GM18507 (cell line): Measurements from ENCODE around the gene MMRN1.

Experiments
- DNase-seq: peaks from one replicate; pipeline ENCODE4 v3.0.0; 2011; ENCODE audit warnings: low read depth; ENCODE audit not compliant: insufficient read length; ENCODE audit errors: extremely low spot score
- FAIRE-seq: peaks from 2 replicates; lab custom pipeline; 2011; peaks lifted over from hg19 to GRCh38; lab: Jason Lieb, UNC

MMRN1 gene

DNA sequence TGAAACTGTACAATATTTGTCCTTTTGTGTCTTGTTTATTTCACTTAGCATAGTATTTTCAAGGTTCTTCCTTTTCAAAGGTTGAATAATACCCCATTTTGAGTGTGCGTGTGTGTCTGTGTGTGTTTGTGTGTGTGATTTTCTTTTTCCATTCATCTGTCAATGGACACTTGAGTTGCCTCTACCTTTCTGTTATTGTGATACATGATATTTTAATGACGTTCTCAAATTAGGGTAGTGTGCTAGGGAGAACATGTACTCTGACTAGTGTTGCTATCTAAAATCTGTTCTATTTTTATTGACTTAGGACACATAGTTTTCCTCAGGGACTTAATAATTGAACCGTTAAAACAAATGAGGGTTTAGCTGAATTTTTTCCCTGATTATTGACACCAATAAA is 9.9 kb downstream of the MMRN1 start:
- no peak for DNase-seq
- no peak for FAIRE-seq

DNA sequence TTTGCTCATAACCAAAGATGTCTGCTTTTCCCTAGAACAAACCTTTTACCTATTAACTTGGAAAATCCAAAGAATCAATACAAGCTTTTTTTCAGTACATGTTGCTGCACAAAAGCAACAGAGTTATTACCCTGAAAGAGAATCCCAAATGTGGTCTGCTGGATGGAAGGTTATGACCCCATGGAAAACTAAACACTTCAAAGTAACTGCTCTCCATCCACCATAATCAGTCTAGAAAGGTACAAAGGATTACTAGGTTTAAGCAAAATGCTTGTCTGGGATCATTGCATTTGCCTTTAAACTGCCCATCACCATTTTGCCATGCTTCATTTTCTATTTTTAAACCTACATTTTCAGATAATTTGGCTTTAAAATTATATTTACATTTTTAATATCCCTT is 11.7 kb downstream of the MMRN1 start:
- no peak for FAIRE-seq
- no peak for DNase-seq

DNA sequence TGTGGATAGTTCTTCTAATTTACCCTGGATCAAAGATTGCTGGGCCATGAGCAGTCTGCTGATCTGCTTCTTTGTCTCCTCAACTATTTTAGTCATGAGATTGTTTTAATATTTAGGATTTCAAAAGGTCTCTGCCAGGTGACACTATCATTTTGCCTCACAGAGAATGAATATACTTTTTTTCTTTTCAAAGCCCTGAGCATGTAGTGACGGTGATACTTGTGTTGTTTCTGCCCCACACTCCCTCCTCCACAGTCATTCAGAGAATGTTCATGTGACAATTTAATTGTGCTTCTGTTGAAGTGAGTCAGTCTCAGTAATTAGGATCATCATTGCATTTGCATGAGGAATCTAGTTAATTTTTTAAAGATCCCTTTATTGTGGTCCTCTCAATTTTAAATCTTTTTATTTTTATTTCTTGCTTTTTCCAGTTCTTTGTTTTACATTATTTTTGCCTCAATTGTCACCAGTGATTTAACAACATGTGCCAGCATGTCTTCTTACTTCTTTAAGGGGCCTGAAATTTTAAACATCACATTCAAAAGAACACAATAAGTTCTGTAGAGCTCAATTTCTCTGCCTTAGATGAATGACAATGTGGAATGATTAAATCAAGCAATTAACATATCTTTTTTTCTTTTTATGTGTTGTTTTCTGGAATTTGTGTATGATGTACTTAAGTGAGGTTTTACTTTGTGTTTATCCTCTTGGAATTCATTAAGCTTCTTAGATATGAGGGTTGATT is 12.3 kb downstream of the MMRN1 start:
- FAIRE-seq (no peak), DNase-seq (no peak)

DNA sequence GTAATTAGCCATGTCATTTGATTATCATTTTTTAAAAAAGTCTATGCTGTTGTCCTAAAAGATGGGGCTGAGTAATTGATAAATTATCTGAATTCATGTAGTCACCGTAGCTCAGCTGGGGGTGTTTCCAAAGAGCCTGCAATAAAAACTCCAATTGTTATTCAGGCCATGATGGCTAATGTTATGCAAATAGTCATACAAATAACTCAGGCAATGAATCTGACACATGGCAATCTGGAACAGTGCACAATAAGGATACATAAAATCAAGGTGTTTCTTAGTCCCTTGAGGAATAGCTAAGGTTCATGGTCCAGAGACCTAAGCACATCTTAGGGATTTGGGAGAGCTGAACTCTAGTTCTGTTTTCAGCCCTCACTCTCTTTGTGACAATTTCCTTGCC is 15.2 kb downstream of the MMRN1 start:
- no peak for DNase-seq
- FAIRE-seq: no peak

DNA sequence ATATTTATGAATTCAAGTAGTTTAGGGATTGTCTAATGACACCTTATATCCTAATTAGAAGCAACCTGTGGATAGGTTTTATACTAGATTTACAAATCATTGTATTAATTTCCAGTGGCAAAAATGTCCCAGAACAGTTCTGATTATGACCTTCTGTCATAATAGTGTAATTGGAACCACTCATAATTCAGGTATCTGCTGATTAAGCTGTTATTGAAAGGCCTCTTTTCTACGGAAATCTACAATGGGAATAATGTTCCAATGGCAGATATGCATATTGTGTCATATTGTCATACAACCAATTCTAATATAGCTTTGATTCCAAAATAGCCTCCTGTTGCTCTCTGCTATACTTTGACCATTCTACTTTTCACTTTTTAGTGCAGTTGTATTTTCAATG is 19.0 kb downstream of the MMRN1 start:
- no peak for DNase-seq
- FAIRE-seq: no peak

DNA sequence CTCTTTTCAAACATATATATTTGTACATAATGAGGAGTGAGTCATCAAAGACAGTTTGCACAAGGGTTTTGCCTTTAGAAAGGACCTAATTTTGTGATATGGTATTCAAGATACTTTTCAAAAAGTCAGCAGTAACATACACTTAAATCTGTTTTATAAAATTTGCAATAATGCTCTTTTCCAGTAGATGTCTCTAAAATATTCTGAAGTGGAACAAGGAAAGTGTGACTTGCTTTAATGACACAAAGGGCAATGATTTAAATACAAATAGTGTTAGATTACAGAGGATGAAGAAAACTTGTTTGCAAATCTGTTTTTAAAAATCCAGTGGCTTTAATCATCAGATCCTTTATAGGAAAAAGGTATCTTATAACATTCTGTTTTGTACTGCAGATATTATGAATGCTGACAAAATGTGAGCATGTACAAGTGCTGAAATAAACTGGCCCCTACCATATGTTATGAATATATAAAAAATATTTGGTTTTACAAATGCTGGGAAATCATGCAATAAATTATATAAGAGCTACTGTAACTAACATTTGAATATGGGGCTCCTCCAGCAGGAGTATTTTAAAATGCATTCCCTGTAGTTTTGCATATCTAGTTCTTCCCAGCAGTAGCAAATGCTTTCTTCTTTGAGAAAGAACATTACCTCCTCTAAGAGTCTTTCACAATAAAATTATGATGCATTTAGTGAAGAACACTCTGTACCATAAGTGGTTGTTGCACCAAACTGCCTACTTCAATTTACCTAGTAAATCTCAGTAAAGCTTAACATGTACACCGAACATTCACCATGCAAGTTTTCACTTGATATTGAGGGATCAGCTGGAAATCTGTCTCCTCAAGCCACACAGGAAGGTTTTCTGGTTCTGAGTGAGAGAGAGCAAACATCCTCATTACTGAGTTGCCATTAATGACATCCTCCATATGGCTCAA is 20.2 kb downstream of the MMRN1 start:
- DNase-seq (no peak), FAIRE-seq (no peak)

DNA sequence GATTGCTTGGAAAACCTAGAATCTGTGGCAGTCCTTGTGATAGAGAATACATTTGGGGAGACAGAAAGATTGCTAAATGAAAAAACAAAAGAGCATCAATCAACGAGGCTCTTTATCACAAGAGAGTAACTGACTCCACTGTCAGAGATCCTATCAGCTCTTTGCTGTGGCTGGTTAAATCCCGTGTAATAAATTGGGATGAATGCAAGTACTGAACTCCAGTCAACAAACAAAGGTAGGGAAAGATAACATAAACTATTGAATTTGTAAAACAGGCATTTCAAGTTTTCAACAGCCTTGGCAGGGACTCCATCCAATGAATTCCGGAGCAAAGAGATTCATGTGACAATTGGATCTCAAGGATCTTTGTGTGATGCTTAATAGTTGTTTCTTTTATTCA is 21.3 kb downstream of the MMRN1 start:
- DNase-seq: no peak
- no peak for FAIRE-seq

DNA sequence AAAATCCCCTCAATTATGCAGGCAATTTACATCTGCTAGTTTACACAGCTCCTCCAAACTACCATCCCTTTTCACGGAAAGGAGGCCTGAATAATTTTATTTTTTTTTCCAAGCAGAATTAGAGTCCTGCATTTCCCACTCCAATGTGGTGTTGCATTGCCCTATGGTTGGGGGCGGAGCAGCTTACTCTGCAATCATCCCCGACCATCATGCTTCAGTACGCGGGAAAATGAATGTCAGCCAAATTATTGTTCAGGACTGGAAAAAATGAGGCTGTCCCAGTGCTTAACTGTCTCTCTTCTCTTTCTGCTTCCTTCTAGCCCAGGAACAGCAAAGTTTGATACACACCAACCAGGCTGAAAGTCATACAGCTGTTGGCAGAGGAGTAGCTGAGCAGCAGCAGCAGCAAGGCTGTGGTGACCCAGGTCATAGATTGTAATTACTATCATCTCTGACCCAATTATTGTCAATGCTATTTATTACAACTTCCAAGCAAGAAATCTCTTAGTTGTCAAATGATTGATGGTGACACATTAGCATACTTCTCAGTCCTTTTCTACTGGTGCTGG is 28.3 kb downstream of the MMRN1 start:
- FAIRE-seq (no peak), DNase-seq (no peak)

DNA sequence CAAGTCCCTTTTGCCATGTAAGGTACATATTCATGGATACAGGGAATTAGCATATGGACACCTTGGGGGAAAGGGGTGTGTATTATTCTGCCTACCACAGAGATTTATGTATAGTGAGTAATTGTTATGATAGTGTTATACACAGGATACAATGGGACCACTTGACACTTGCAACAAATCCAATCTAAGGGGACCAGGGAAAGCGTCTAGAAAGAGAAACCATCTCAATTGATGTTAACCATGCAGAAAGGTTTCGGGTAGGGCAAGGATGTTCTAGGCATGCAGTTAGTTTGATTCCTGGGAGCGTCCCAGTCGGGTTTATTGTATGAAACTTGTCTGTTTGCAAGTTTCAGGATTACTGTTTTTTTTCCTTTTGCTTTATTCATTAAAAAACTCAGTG is 34.2 kb downstream of the MMRN1 start:
- FAIRE-seq: peak; percentile 71
- DNase-seq: no peak

DNA sequence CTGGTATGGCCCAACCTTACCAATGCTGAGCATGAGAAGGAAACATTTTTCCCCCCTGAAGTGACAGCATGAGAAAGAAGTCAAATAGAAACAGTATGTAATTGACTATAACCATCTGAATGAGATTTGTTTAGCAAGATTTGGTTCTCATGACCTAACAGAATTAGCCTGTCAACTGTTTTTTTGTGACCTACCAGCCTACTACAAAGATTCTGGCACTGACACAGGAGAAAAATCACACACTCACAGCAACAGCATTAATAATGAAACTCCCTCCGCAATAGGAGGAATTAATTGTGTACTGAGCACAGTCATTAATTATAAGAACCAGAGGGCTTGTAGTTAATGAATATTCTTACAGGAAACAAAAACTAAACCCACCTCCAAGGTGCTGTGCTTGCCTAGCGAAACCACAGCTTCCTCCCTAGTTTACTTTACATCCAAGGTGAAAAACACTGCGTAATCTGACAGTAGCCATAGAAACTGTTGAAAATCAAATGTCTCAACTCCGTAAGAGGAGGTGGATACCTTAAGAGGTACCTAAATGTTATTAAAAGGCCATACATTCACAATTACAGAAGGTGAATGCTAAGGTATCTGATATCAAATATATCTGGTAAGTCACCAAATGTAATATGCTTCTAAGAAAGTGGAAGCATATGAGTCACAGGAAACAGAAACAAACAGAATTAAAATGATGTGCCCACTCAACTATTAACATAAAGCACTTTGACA is 34.9 kb downstream of the MMRN1 start:
- peak; percentile 95 for FAIRE-seq
- DNase-seq: no peak

DNA sequence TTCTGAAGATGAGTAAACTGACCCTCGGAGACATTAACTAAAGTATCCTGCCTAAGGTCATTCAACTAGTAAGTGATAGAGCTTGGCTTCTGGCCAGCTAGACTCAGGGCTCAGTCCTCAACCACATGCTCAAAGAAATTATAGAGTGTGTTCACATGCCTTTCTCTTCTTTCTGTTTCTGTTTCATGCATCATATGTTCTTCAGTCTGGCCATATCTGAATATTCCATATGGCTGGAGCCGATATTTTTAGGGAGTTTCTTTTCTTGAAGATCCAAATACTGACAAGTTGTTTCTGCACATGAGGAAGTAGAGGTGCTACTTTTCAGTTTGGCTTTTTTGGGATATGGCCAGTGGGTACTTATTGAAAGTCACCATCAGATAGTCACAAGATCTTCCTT is 44.9 kb downstream of the MMRN1 start:
- DNase-seq (no peak), FAIRE-seq (peak; percentile 49)

DNA sequence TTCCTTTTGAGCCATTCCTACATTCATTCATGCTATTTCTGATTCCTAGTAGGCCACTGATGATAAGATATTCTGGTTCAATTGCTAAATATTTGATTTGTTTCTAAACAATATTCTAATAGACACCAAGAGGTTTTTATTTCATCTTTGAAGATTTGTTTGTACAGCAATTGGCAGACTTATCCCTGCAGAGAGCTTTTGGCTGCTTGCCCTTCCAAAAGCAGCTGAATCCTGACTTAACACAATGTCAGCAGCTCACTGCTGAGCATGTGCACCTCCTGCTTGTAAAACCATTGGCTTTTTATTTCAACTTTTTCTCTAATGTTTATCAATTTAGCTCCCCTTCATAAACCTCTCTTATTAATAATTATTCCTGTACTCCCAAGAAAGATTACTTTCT is 45.3 kb downstream of the MMRN1 start:
- DNase-seq (no peak), FAIRE-seq (no peak)

DNA sequence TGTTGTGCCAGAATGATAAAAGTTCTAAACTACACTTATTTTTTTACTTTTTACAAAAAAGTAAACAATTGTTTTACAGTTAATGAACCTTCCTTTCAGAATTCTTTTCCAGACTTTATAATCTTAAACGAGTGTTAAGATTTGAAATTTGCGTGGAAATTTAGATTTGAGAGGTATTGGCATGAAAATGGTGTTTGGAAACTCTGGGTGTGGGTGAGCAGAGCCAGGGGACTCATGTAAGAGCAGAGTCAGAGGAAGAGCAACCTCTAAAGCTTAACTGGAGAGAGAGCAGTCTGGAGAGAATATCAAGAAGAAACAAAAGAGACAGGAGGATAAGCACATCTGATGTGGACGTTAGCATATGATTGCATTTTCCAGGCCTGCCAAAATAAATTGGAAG is 48.2 kb downstream of the MMRN1 start:
- FAIRE-seq: no peak
- no peak for DNase-seq

DNA sequence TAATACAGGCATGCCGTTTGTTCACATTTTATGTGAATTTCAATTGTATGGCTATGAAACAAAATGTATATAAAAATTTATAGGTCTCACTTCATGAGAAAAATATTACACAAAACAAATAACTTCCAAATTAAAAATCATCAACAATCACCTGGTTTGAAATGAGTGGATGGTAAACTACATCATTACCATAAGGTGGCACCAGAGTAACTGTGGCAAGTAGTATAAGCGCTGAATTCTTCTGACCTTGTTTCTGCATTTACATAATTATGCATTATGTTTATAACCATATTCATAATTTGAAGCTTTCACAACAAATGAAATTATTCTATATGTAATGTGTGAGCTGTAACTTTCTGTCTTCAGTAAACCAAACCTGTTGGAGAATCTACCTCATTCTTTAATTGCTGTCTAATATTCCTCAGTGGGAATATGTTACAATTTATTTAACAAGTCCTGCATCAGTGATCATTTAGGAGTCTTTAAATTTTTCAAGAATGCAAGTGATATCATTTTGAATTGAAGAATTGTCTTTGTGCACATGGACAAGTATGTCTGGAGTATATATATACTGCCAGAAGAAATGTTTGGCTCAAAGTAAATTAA is 55.2 kb downstream of the MMRN1 start:
- FAIRE-seq (peak; percentile 15), DNase-seq (no peak)

DNA sequence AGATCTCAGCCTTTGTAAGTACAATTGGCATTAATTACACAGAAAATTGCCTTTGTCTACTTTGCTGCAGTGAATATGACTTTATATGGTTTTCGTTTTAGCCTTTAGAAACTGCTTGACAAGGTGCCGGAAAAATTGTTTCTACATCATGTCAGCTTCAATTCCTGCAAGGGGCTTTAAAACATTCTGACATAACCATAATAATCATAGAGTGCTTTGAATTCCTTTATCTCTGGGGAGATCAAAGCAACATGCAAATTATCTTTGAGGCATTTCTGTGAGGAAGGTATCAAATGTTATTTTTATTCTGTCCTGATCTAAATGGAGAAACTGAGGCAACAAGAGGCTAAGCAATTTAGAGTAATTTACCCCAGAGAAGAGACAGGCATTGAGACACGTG is 57.8 kb downstream of the MMRN1 start:
- no peak for DNase-seq
- no peak for FAIRE-seq

DNA sequence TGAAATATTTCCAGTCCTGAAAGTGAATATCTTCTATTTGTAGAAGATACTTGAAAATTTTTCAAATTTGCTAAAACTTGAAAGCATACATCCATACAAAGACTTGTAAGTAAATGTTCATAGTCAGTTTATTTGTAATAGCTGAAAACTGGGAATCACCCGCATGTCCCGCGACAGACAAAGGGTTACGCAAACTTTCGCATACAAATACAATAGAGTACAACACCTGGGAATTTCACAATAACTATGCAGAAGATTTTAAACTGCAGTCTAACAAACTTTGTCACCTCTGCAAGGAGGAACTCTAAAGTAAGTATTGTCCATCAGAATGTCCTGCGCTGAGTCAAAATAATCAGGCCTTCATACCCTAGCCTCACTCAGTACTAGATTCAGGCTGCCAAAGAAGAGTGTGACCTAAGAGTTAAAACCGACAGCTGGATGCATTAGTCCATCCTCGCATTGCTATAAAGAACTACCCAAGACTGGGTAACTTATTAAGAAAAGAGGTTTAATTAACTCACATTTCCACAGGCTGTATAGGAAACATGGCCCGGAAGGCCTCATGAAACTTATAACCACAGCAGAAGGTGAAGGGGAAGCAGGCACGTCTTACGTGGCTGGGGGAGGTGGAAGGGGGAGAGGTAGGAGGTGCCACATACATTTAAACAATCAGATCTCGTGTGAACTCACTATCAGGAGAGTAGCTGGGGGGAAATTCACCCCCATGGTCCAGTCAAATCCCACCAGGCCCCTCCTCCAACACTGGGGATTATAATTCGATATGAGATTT is 60.4 kb downstream of the MMRN1 start:
- no peak for DNase-seq
- FAIRE-seq: no peak

DNA sequence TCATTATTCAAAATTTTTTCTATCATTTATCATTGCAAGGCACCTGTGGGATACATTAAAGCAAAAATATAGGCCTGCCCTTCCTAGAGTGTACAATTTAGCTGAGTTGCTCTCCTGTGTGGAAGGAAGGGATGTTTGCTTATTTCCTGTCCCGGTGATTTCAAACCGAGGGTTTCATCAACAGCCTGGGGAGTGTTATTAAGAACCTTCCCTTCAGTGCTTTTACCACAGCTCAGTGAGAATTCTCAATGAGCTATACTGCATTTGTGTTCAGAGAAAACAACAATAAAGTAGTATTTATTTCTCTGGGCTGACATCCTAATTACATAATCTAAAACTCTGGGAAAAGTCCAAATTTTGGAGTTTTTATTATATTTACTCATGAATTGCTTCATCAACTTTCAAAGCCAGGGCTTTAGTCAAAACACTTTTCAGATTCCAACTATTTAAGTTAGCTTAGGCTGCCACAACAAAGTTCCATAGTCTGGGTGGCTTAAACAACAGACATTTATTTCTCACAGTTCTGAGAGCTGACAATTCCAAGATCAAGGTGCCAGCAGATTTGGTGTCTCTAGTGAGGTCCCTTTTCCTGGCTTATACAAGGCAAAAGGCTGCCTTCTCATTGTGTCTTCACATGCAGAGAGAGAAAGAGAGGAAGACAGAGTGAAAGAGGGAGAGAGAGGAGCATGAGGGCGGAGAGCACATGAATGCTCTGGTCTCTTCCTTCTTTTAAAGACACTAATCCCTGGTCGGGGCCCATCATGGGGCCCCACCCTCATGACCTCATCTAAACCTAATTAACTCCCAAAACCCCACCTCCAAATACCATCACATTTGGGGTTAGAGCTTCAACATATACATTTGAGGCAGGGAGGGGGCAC is 62.6 kb downstream of the MMRN1 start:
- DNase-seq (no peak), FAIRE-seq (no peak)

DNA sequence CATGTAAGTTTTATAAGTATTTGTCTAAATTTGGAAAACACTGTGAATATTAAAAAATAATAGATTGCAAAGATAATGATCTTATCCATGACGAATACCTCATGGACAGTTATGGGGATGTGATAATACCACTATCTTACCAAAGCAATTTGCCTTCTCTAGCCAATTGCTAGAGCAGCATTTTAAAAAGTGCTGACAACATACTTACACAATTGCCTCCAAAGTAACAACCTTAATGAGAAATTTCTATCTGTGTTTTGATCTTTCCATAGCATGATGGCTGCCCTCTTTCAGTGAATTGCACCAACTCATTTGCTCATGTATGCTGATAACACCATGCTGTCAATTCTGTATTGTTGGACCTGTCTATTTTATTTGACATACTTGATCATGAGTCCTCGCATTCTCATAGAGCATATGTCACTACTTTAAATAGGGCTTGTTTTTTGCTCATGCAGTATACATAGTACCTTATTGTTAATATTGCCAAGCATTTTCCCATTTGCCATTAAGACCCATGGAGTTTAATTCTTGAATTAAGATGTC is 87.2 kb downstream of the MMRN1 start:
- DNase-seq (no peak), FAIRE-seq (no peak)
